NCI-H2227 (cell line): ENCODE results near the gene DIRAS2.
"Not testable (repeated sequence)": the region's sequence is repeated elsewhere in the genome, so short reads cannot be mapped to it uniquely, and the experiment has no call there.

Source experiments
- DNase-seq: peaks from one replicate; lab custom pipeline; 2025; ENCODE audit not compliant: unreplicated experiment; lab: John Stamatoyannopoulos, UW

The DIRAS2 gene, protein sequence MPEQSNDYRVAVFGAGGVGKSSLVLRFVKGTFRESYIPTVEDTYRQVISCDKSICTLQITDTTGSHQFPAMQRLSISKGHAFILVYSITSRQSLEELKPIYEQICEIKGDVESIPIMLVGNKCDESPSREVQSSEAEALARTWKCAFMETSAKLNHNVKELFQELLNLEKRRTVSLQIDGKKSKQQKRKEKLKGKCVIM

DNA sequence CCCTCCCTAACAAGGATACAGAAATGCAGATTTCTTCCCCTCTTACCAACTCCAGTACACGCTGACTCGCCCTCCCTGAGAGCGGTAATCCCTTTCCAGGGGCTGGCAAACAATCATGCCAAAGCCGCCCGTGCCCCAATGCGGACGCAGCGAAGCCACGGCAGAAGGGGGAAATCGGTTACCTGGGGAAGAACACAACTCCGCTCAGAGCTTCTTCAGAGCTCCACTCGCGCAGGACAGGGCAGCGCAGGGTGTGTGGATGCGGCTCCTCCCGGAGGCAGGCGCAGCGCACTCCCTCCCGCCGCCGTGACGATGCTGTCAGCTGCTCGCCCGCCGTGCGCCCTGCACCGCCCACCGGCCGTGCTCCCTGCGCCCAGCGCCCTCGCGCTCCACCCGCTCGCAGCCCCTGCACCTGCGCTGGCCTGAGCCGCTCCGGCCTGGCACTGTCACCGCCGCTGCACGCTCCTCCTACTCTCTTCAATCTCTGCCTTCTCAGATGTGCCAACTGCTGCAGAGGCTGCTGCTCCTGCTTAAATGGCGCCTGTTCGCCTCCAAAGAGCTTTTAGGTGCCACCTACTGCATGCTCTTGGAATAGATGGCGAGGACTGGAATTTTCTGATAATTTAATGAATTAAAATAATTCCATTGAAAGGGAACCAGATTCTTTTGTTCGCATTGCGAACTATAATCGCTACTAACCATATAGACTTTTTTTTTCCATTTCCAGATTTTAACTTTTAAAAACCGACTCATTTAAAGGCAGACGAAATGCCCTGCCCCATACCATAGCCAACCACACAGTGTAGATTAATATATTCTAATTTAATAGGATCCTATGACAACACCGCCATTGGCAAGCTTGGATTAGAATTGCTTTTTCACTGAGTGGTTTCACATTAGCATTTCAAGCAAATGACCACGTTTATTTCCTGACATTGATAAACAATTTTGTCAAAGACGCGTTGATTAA, at the start of gene DIRAS2:
Gene DIRAS2, minus strand, starts transcription at position 255 of the 970 bp plus-strand sequence. CDS start 28,997 bp downstream, outside the sequence.
- DNase-seq: peak; percentile 84

DNA sequence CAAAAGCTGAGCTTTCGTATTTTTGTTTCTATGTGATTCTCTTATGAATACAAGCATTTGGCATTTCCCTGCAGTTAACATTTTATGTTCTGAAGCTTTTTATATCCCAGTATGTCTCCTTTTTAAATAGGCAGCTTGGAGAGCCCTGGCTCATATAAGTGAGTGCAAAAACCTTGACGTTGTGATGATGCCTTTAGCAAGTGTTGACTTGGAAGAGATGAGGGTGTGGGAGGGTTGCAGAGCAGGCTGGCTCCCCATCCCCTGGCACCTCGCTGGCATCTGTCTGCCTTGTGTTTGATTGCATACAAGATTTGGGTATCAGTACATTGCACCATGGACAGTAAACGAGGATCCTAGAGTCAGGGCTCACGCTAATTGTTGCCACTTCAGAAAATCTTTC, 42.1 kb upstream of the DIRAS2 start:
- no peak for DNase-seq

- no peak for DNase-seq
These were observed 41.5 kb upstream of the DIRAS2 start for GRCh38 chr9:90684106-90684505.

- no peak for DNase-seq
These were observed 37.9 kb upstream of the DIRAS2 start for GRCh38 chr9:90680534-90680933.

DNA sequence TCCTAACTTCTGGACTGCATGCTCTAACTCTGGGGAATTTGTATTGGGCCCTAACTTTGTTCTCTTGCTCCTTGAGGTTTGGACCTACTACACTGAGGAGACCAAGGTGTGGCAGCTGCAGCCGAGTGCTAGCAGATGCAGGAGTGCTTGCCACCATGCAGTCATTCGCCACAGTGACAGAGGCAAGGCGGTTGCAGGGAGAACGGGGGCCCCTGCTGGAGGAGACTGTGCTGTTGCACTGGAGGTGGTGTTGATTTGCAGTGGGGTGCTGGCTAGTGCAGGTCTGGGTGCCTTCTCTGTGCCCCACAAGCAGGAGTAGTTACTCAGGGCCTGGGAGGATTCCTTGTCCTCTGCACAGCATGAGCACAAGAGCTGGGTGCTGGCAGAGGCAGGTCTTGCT, 22.4 kb upstream of the DIRAS2 start:
- no peak for DNase-seq

- DNase-seq: no peak
These were observed 17.2 kb upstream of the DIRAS2 start for GRCh38 chr9:90659650-90660364.

DNA sequence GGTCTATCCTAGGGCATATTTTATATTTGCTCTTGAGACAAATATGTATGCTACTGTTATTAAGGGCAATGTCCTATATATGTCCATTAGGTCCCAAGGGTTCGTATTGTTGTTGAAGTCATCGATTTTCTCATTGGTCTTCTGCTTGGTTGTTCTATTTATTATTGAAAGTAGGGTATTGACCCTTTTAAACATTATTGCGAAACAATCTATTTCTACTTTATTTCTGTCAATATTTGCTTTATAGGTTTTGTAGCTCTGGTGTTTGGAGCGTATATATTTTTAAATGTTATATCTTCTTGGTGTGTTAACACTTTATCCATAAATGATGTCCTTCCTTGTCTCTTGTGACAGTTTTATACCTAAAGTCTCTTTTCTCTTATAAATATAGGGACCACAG, 16.2 kb upstream of the DIRAS2 start:
- DNase-seq: no peak

- DNase-seq: no peak
These were observed 15.6 kb upstream of the DIRAS2 start for GRCh38 chr9:90658181-90658580.

- not testable (repeated sequence) for DNase-seq
These were observed 14.3 kb upstream of the DIRAS2 start for GRCh38 chr9:90656876-90657275.

DNA sequence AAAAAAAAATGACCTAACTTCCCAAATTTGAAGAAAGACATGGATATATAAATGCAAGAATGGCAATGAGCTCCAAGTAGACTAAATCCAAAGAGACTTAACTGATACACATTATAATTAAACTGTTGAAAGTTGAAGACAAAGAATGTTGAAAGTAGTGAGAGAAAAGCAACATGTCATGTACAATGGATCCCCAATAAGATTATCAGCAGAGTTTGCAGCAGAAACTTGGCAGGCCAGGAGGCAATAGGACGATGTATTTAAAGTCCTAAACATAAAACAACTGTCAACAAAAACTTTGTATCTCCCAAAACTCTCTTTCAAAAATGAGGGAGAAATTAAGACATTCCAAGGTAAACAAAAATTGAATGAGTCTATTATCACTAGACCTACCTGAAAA, 8.6 kb upstream of the DIRAS2 start:
- no peak for DNase-seq

DNA sequence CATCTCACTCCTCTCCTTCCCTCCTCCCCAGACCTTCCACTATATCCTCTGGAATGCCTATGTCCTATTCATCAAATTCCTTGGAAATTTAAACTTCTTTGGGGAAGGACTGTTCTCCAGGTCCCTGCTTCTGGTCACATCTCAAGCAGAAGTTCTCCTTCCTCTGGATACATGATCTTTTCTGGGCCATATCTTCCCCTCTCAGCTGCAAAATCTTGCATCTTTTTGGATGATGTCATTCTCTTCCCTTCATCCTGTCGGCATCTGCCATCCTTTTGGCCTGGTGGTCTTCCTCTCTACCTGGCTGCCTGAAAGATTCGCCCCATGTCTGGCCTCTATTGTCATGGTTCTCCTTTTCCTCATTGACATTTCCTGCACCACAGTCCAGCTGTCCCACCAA, 5.2 kb upstream of the DIRAS2 start:
- no peak for DNase-seq

GRCh38 chr9:90645721-90646120, 3.1 kb upstream of the DIRAS2 start:
- no peak for DNase-seq

DNA sequence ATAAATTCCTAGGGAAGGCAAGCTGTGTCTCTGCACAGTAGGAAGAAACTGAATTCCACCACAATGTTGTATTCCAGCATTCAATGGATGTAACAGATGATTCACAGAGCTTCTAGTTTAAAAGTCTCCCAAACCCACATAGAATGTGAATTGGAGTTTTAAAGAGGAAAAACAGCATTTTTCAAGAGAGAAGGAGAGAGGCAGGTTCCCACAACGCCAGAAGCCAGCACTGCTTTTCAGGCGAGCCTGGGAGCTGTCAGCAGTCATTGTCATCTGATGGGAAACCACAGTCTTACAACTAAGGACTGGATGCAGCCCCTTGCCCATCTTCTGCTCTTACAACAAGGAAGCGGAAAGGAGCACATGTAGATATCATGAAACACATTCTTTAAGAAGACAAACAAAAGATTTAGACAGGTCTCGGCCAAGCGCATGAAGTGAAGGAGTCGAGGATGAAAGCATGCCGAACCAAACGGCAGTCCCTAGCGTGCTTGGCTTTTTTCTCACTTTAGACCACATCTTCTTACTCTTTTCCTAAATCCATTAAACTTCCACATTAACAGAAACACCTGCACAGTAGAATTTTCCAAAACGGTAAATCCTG, 638 bp downstream of the DIRAS2 start:
- DNase-seq: peak; percentile 6

GRCh38 chr9:90641086-90641485, 1.5 kb downstream of the DIRAS2 start:
- no peak for DNase-seq

GRCh38 chr9:90640361-90640760, 2.3 kb downstream of the DIRAS2 start:
- DNase-seq: no peak

GRCh38 chr9:90637626-90638025, 5.0 kb downstream of the DIRAS2 start:
- DNase-seq: no peak

GRCh38 chr9:90632647-90633207, 9.9 kb downstream of the DIRAS2 start:
- DNase-seq: no peak

DNA sequence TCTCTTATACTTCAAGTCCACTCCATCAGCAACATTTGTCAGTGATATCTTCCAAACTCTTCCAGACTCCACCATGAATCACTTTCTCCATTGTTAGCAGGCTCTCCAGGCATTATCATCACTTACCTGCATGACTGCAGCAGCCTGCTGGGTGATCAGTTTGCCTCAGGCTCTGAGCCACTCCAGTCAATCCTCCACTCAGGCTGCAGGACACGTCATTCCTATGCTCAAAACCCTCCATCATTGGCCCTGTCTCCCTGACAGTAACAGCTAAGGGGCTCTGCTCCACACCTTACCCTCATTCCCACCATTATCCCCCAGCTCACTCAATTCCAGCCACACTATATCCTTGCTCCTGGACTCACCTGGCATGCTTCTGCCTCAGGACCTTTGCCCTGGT, 10.7 kb downstream of the DIRAS2 start:
- DNase-seq: no peak

DNA sequence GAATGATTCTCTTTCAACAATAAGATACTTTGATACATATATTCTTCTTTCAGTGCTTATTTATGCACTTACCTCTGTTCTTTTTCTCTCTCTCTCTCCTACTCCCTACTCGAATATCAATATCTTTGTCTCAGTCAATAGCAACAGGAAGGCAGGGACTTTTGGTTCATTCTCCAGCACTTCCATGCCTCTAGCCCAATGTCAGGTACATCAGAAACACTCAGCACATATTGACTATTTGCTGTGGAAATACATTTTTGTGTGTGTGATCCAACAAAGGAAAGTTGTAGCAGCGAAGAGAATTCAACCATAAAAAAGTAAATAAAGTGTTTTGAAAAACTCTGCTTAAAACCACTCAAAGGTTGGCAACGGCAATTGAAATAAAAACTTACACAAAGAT, 12.6 kb downstream of the DIRAS2 start:
- no peak for DNase-seq

DNA sequence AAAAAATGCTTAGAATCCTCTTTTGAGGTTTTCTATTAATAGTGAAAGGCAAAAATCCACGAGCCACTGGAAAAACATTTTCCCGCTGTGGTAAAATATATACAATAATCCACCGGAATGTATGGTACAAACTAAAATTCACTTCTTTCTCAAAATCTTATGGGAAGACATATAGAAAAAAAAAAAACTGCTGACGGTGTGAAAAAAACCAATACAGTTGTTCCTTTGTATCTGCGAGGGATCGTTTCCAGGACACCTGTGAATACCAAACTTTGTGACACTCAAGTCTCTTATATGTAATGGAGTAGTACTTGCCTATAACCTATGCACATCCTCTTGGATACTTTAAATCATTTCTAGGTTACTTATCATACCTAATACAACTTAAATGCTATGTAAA, 13.3 kb downstream of the DIRAS2 start:
- no peak for DNase-seq

GRCh38 chr9:90616806-90617205, 25.8 kb downstream of the DIRAS2 start:
- DNase-seq: no peak
